Liver (tissue), 9 donors: ENCODE results near the gene OGA. TPM values are rescaled to one million over a fixed set of nuclear protein-coding genes. Genes with fewer than 3 reads are reported as not detected.
A peak's percentile ranks its signal among the peaks of the same experiment; 100 is the strongest.

Experiments used
- DNase-seq: peaks from one replicate; pipeline ENCODE4 v3.0.0-alpha.2; 2017; ENCODE audit warnings: low spot score
- H3K27ac ChIP-seq, 2 donors: one replicate each; pipeline ENCODE4 v1.7.0; 2013; ENCODE audit warnings: inconsistent platforms in 2 of 2, low read length in 2 of 2, control low read depth in 1 of 2, low read depth in 1 of 2, mild to moderate bottlenecking in 1 of 2
- H3K27me3 ChIP-seq, 4 donors: one replicate each; pipeline versions ENCODE4 v1.6.1 to v1.7.0; 2013; ENCODE audit warnings: low read length in 3 of 4, inconsistent platforms in 1 of 4, mild to moderate bottlenecking in 1 of 4, moderate library complexity in 1 of 4; ENCODE audit not compliant: control insufficient read depth in 4 of 4, insufficient read depth in 4 of 4
- H3K36me3 ChIP-seq, 4 donors: one replicate each; pipeline versions ENCODE4 v1.6.1 to v1.7.0; 2013; ENCODE audit warnings: low read length in 3 of 4, mild to moderate bottlenecking in 3 of 4, low read depth in 1 of 4, moderate library complexity in 1 of 4; ENCODE audit not compliant: control insufficient read depth in 4 of 4, insufficient read depth in 3 of 4
- H3K4me1 ChIP-seq, 4 donors: one replicate each; pipeline versions ENCODE4 v1.6.1 to v1.7.0; 2013; ENCODE audit warnings: low read length in 3 of 4, mild to moderate bottlenecking in 3 of 4, moderate library complexity in 1 of 4; ENCODE audit not compliant: control insufficient read depth in 4 of 4, insufficient read depth in 4 of 4
- H3K4me3 ChIP-seq, 3 donors: one replicate each; pipeline versions ENCODE4 v1.6.1 to v1.7.0; 2013; ENCODE audit warnings: low read length in 3 of 3, control low read depth in 1 of 3, low read depth in 1 of 3, mild to moderate bottlenecking in 1 of 3
- H3K9ac ChIP-seq, 2 donors: one replicate each; pipeline ENCODE4 v1.7.0; 2013; ENCODE audit warnings: low read length in 2 of 2, mild to moderate bottlenecking in 2 of 2, moderate library complexity in 2 of 2, control low read depth in 1 of 2, low read depth in 1 of 2
- H3K9me3 ChIP-seq, 4 donors: one replicate each; pipeline versions ENCODE4 v1.6.1 to v1.7.0; 2013; ENCODE audit warnings: low read length in 3 of 4; ENCODE audit not compliant: control insufficient read depth in 4 of 4
- CTCF ChIP-seq: fragments of 150-350 bp; IDR thresholded peaks from 2 replicates; pipeline ENCODE4 v1.5.1; 2017; ENCODE audit warnings: improper control_type of control experiment, low read depth, low read length; ENCODE audit not compliant: missing input control
- EGR1 ChIP-seq, 2 donors: IDR thresholded peaks; 2 replicates each; pipeline ENCODE4 v1.6.1; 2016 to 2018; ENCODE audit warnings: antibody characterized with exemption in 2 of 2, low read depth in 2 of 2
- FOXA1 ChIP-seq: IDR thresholded peaks from 2 replicates; pipeline ENCODE4 v1.6.1; 2016; ENCODE audit warnings: antibody characterized with exemption
- FOXA2 ChIP-seq: IDR thresholded peaks from 2 replicates; pipeline ENCODE4 v1.6.1; 2016; ENCODE audit warnings: antibody characterized with exemption
- HNF4G ChIP-seq: IDR thresholded peaks from 2 replicates; pipeline ENCODE4 v1.6.1; 2016; ENCODE audit warnings: antibody characterized with exemption
- JUND ChIP-seq, 2 donors: IDR thresholded peaks; 2 replicates each; pipeline ENCODE4 v1.6.1; 2016; ENCODE audit warnings: antibody characterized with exemption in 2 of 2
- NR2F2 ChIP-seq: IDR thresholded peaks from 2 replicates; pipeline ENCODE4 v1.6.1; 2016; ENCODE audit warnings: antibody characterized with exemption
- RAD21 ChIP-seq, 2 donors: IDR thresholded peaks; 2 replicates each; pipeline ENCODE4 v1.6.1; 2016; ENCODE audit warnings: antibody characterized with exemption in 2 of 2, mild to moderate bottlenecking in 2 of 2
- REST ChIP-seq: IDR thresholded peaks from 2 replicates; pipeline ENCODE4 v1.6.1; 2016; ENCODE audit warnings: antibody characterized with exemption, mild to moderate bottlenecking
- TAF1 ChIP-seq: conservative IDR thresholded peaks from 2 replicates; pipeline ENCODE4 v1.6.1; 2016; ENCODE audit warnings: antibody characterized with exemption, mild to moderate bottlenecking
- YY1 ChIP-seq: IDR thresholded peaks from 2 replicates; pipeline ENCODE4 v1.6.1; 2016; ENCODE audit warnings: antibody characterized with exemption, mild to moderate bottlenecking
- ZBTB33 ChIP-seq: IDR thresholded peaks from 2 replicates; pipeline ENCODE4 v1.6.1; 2016; ENCODE audit warnings: antibody characterized with exemption
- WGBS: extraction: QIAGEN DNeasy Blood & Tissue Kit; methylation state at CpG from one replicate; pipeline ENCODE4 v1.1.7; 2013; 5-methylcytosine and 5-hydroxymethylcytosine counted together
- polyA plus RNA-seq, 2 donors: library from polyadenylated mRNA; stranded (reverse) in 1 of 2; unstranded in 1 of 2; fragments of 200-250 nt in 1 of 2; fragments of >200 nt in 1 of 2; fragmentation: Nextera tagmentation in 1 of 2; extraction: Ambion mirVana in 1 of 2; gene quantifications; one replicate each; pipeline versions ENCODE4 v1.2.1 to v1.2.3, GENCODE V29; 2013 to 2015
- total RNA-seq, 2 donors: library from RNA; depleted of rRNA; stranded (reverse); fragments of >200 nt; gene quantifications; one replicate each; pipeline ENCODE4 v1.2.3, GENCODE V29; 2014
- TF ChIP-seq, protein P1 (sequence below): IDR thresholded peaks from 2 replicates; pipeline ENCODE4 v1.6.1; 2016; ENCODE audit warnings: antibody characterized with exemption
- TF ChIP-seq, protein P2 (sequence below): IDR thresholded peaks from 2 replicates; pipeline ENCODE4 v1.6.1; 2016; ENCODE audit warnings: antibody characterized with exemption
- donor health status: healthy.
- donor health status: healthy.
- donor health status: healthy.
- donor health status: healthy.
- donor health status: healthy.

The OGA gene
- total and polyA plus RNA-seq, 4 donors = 18.0 to 64.3 (median 41.4) TPM

- DNase-seq = peak; percentile 79
- Histone ChIP-seq H3K9ac (no peak overlapping the region), H3K27ac (peak overlapping the region in 1 of 2 donors; percentile 74), H3K27me3 (no peaks in the 10 kb centered on the region), H3K4me1 (peaks cover 0 to 25% (median 8%) of the 10 kb centered on the region in 4 donors), H3K36me3 (no peaks in the 10 kb centered on the region), H3K4me3 (no peak overlapping the region), H3K9me3 (no peaks in the 10 kb centered on the region)
- no peak for TF ChIP-seq YY1
- TF ChIP-seq REST = no peak
- TF ChIP-seq ZBTB33 = no peak
- TF ChIP-seq FOXA2 = no peak
- TF ChIP-seq TAF1 = no peak
- TF ChIP-seq JUND (IDR thresholded peaks at IDR 0.05) = no peak
- no peak for TF ChIP-seq RAD21 (IDR thresholded peaks at IDR 0.05)
- TF ChIP-seq EGR1 (IDR thresholded peaks at IDR 0.05; ENCODE audit: low read depth in 2 of 2) = no peak
- TF ChIP-seq, protein P1, sequence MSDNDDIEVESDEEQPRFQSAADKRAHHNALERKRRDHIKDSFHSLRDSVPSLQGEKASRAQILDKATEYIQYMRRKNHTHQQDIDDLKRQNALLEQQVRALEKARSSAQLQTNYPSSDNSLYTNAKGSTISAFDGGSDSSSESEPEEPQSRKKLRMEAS = no peak
- 39% methylated on average over 31 of the region's 31 CpGs for WGBS
These were observed 11.5 kb upstream of the OGA start for GRCh38 chr10:101829561-101830315.

DNA sequence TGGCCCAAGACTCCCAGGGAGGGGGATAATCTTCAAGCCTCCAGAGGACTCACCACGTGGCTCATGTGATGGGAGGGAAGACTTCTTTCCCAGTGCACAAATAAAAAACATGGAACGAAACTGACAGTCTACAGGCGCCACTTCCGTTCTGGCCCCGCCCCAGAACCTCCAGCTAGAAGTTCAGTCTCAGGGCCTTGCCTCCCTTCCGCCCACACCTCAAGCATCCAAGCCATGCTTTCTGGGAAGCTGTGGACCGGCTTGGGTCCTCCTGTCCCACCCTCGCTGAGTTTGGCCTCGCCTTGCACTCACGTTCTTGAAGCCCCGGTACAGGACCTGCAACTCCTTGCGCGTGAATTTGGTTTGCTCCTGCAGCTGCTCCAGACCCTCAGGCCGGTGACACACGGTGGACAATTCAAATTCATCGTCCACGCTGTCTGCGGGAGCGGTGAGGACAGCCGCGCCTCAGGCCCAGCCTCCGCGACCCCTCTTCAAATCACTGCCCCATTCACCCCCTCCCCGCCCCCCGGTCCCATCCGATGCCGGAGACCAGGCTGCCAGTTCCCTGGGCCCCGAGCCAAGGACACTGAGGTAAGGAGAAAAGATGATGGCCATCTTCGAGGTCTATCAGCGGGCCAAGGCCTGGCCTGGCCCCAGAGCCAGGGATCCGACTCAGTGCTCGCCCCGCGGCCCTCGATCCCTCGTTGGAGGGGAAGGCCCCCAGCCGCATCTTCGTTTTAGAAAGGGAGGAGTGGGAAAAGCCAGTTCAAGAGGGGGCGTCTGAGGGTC lies 10.7 kb upstream of the OGA start:
- Histone ChIP-seq H3K4me1 (peaks cover 0 to 25% (median 8%) of the 10 kb centered on the region in 4 donors), H3K36me3 (no peaks in the 10 kb centered on the region), H3K4me3 (no peak overlapping the region), H3K27me3 (no peaks in the 10 kb centered on the region), H3K27ac (no peak overlapping the region), H3K9ac (no peak overlapping the region), H3K9me3 (no peaks in the 10 kb centered on the region)
- WGBS = 83% methylated on average over 39 of the region's 39 CpGs
- DNase-seq = no peak
- TF ChIP-seq, protein P2, sequence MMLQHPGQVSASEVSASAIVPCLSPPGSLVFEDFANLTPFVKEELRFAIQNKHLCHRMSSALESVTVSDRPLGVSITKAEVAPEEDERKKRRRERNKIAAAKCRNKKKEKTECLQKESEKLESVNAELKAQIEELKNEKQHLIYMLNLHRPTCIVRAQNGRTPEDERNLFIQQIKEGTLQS = no peak
- TF ChIP-seq, protein P1 = no peak
- TF ChIP-seq ZBTB33 (no peak), EGR1 (IDR thresholded peaks at IDR 0.05; ENCODE audit: low read depth in 2 of 2) (no peak), FOXA2 (no peak), TAF1 (no peak), JUND (IDR thresholded peaks at IDR 0.05) (no peak), FOXA1 (no peak), CTCF (no peak), HNF4G (no peak), NR2F2 (no peak), REST (no peak)
